ENCODE results near the gene THSD4.

The THSD4 gene

GRCh38 chr15:71585159-71585558 is 469.9 kb downstream of the THSD4 start:
- Histone ChIP-seq H3K36me3 (no peaks in the 10 kb centered on the region), H3K4me3 (ENCODE audit: low read depth, low read length) (no peak overlapping the region), H3K27ac (no peak overlapping the region), H3K9me3 (ENCODE audit: severe bottlenecking) (no peaks in the 10 kb centered on the region), H3K27me3 (ENCODE audit: insufficient read depth, low read depth, severe bottlenecking) (no peaks in the 10 kb centered on the region)
- DNase-seq: no peak
- TF ChIP-seq CTCF (IDR thresholded peaks at IDR 0.05; ENCODE audit: low read depth, low read length): no peak

- Histone ChIP-seq H3K36me3 (no peaks in the 10 kb centered on the region), H3K4me3 (ENCODE audit: low read depth, low read length) (no peak overlapping the region), H3K9me3 (ENCODE audit: severe bottlenecking) (no peaks in the 10 kb centered on the region), H3K27me3 (ENCODE audit: insufficient read depth, low read depth, severe bottlenecking) (no peaks in the 10 kb centered on the region), H3K27ac (no peak overlapping the region)
- DNase-seq: no peak
- TF ChIP-seq CTCF (IDR thresholded peaks at IDR 0.05; ENCODE audit: low read depth, low read length): no peak
Measured at GRCh38 chr15:71586463-71586862, 471.2 kb downstream of the THSD4 start.

- TF ChIP-seq CTCF (IDR thresholded peaks at IDR 0.05; ENCODE audit: low read depth, low read length): no peak
- Histone ChIP-seq H3K27ac (no peak overlapping the region), H3K27me3 (ENCODE audit: insufficient read depth, low read depth, severe bottlenecking) (no peaks in the 10 kb centered on the region), H3K4me3 (ENCODE audit: low read depth, low read length) (no peak overlapping the region), H3K36me3 (no peaks in the 10 kb centered on the region), H3K9me3 (ENCODE audit: severe bottlenecking) (no peaks in the 10 kb centered on the region)
- DNase-seq: no peak
Measured at GRCh38 chr15:71588746-71589145, 473.5 kb downstream of the THSD4 start.

GRCh38 chr15:71591057-71591456 is 475.8 kb downstream of the THSD4 start:
- Histone ChIP-seq H3K4me3 (ENCODE audit: low read depth, low read length) (no peak overlapping the region), H3K27ac (no peak overlapping the region)

GRCh38 chr15:71592203-71592602 is 476.9 kb downstream of the THSD4 start:
- H3K27me3 ChIP-seq (ENCODE audit: insufficient read depth, low read depth, severe bottlenecking): no peaks in the 10 kb centered on the region
- no peak overlapping the region for H3K4me3 ChIP-seq (ENCODE audit: low read depth, low read length)
- H3K36me3 ChIP-seq: no peaks in the 10 kb centered on the region
- TF ChIP-seq CTCF (IDR thresholded peaks at IDR 0.05; ENCODE audit: low read depth, low read length): no peak
- no peak overlapping the region for H3K27ac ChIP-seq
- peaks cover 2% of the 10 kb centered on the region for H3K9me3 ChIP-seq (ENCODE audit: severe bottlenecking)
- no peak for DNase-seq

More at GRCh38 chr15:71591057-71591456, 475.8 kb downstream of the THSD4 start:
- Histone ChIP-seq H3K27me3 (ENCODE audit: insufficient read depth, low read depth, severe bottlenecking) (no peaks in the 10 kb centered on the region), H3K36me3 (no peaks in the 10 kb centered on the region), H3K9me3 (ENCODE audit: severe bottlenecking) (peaks cover 2% of the 10 kb centered on the region)
- DNase-seq: no peak
- peak; percentile 33; the same call in 1 of the 2 replicates for TF ChIP-seq CTCF (IDR thresholded peaks at IDR 0.05; ENCODE audit: low read depth, low read length)

- Histone ChIP-seq H3K36me3 (no peaks in the 10 kb centered on the region), H3K9me3 (ENCODE audit: severe bottlenecking) (peaks cover 2% of the 10 kb centered on the region), H3K27me3 (ENCODE audit: insufficient read depth, low read depth, severe bottlenecking) (no peaks in the 10 kb centered on the region), H3K27ac (no peak overlapping the region), H3K4me3 (ENCODE audit: low read depth, low read length) (no peak overlapping the region)
- TF ChIP-seq CTCF (IDR thresholded peaks at IDR 0.05; ENCODE audit: low read depth, low read length): no peak
- DNase-seq: no peak
Measured at GRCh38 chr15:71595846-71596553, 480.7 kb downstream of the THSD4 start.
